Left kidney (tissue), 2 donors: Measurements from ENCODE around the gene ICAM4. TPM values are rescaled to one million over a fixed set of nuclear protein-coding genes. Genes with fewer than 3 reads are reported as not detected.
"Not testable (repeated sequence)": the region's sequence is repeated elsewhere in the genome, so short reads cannot be mapped to it uniquely, and the experiment has no call there.

Source experiments
- DNase-seq: peaks from one replicate; pipeline ENCODE4 v3.0.0-alpha.2; 2013
- polyA plus RNA-seq: library from polyadenylated mRNA; unstranded; fragments of 120-200 nt; gene quantifications from one replicate; pipeline ENCODE4 v1.2.1, GENCODE V29; 2013; ENCODE audit not compliant: insufficient read length

The ICAM4 gene
- polyA plus RNA-seq, 1 donor = 0.37 TPM

GRCh38 chr19:10318807-10319682, 32.3 kb downstream of the ICAM4 start:
- DNase-seq = no peak

DNA sequence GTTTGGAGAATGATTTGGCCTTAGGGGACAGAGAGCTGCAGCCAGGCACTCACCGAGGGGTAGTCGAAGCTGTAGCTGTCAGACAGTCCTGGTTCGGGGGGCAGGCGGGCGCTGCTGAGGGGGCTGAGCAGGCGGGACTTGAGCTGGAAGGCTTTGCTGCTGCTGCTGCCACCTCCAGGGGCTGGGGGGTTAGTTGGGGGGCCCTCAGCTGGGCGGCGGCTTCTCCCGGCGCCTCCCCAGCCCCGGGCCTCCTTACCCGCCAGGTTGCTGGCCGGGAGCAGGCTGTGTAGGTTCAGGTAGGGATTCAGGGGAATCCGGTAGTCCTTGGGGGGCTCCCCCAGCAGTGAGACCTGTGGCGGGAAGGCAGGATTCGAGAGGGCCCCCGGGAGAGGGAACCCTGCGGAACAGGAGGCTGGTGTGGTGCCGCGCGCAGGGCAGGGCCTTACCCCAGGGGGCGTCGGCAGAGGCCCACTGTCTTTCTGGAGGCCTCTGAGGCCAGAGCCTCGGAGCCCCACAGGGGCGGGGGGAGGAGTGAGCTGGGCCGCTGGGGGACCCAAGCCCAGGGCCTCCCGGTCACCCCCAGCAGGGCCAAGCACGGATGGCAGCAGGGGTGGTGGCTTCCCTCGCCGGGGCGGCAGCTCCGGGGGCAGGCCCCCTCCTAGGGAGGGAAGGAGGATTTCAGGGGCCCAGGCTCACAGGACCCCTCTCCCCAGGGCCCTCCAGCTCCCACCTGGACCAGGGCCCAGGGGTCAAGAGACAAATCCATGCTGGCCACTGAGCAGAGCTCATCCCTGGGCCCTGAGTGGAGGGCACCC, 34.1 kb downstream of the ICAM4 start:
- no peak for DNase-seq

GRCh38 chr19:10321417-10321797, 34.7 kb downstream of the ICAM4 start:
- DNase-seq = no peak

DNA sequence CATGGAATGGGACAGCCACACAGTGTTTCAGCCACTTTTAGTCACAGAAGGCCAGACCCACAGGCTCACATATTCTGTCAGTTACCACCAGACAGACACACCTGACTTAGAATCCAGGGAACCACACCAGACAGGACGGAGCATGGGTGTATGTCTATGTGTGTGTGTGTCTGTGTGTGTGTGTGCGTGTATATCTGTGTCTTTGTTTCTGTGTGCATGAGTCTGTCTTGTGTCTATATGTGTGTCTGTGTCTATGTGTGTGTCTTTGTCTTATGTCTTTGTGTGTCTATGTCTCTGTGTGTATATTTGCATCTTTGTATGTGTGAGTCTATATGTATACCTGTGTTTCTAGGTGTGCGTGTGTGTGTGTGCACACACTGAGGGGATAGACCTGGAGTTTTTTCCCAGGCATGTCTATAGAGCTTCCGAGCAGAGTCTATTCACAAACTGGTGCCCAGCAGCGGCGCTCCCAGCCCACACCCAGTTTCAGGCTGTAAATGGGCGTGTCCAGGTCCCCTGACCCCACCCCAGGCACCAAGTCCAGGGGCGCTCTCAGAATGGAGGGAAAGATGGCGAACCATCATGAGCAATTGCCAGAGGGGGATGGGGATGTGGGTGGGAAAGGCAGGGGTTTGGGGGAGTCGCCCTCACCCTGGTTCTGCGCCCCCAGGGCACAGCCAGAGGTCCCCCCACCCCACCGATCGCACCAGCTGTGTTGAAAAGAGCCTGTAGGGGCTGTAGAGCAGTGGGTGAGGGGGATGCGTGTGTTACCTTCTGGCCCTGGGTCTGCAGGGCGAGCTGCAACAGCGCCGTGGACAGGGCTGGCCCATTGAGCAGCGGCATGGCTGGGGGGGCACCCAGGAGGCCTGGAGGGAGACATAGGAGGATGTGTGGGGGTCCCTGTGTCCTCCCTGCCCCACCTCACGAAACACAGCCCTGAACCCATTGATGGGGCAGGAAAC, 35.4 kb downstream of the ICAM4 start:
- DNase-seq = no peak

DNA sequence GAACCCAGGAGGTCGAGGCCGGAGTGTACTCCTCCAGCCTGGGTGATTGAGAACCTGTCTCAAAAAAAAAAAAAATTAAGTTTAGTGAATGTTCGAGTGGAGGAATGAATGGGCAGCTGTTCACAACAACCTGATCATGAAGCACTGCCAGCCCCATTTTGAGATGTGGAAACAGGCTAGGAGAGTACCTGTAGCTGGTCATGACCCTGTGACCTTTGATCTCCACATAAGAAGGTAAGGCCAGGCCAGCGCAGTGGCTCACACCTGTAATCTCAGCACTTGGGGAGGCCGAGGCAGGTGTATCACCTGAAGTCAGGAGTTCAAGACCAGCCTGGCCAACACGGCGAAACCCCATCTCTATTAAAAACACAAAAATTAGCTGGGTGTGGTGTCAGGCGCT, 39.0 kb downstream of the ICAM4 start:
- no peak for DNase-seq

GRCh38 chr19:10327793-10328192, 41.0 kb downstream of the ICAM4 start:
- DNase-seq = no peak

DNA sequence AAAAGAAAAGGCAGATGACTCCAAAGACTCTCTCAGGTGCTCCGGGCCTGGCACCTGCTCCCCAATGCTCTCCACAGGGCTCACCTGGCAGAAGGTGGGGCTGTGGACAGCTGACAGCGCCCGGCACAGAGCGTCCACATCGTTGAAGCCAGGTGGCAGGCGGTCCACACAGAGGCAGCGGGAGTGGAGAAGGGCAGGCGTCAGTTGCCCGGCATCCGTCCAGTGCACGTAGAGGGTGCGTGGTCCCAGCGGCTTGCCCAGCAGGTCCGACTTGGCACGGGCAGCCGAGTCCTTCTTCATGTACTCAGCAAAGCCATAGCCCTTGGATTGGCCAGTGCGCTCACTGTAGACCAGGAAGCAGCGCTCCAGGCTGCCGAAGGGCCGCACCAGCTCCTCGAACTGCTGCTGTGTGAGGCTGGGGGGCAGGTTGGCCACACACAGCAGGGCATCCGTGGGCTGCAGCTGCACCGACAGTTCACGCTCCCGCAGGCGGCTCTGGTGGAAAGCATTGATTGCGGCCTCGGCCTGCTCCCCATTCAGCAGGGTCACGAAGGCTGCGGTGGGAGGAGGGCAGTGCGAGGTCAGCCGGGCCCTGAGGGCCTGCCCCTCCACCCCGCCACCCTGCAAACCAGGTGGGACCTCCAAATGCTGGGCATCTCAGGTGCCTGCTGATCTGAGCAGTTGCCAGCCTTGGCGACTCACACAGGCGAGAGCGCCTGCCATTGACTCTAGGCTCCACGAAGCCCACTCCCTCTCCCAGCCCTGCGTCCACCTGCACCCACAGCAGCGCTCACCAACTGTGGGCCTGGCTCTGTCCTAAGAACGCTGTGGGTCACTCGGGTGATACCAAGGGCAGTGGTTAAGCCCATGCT, 42.0 kb downstream of the ICAM4 start:
- no peak for DNase-seq

DNA sequence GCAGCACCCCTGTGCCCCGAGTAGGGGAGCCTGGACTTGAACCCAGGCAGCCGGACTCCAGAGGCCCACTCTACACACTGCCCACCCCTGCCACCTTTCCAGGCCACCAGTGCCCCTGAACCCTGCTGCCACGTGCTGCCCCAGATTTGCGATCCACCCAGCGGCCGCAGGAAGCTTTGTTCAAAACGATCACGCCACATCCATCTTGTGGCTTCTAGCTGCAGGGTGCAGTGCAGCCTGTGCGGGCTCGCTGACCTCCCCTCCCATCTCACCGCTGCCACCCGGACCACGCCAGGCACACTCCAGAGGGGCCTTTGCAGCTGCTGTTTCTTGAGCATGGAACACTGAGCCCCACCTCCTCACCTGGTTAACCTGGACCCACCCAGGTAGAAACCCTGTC, 42.8 kb downstream of the ICAM4 start:
- DNase-seq = no peak

GRCh38 chr19:10332158-10332964, 45.6 kb downstream of the ICAM4 start:
- no peak for DNase-seq

DNA sequence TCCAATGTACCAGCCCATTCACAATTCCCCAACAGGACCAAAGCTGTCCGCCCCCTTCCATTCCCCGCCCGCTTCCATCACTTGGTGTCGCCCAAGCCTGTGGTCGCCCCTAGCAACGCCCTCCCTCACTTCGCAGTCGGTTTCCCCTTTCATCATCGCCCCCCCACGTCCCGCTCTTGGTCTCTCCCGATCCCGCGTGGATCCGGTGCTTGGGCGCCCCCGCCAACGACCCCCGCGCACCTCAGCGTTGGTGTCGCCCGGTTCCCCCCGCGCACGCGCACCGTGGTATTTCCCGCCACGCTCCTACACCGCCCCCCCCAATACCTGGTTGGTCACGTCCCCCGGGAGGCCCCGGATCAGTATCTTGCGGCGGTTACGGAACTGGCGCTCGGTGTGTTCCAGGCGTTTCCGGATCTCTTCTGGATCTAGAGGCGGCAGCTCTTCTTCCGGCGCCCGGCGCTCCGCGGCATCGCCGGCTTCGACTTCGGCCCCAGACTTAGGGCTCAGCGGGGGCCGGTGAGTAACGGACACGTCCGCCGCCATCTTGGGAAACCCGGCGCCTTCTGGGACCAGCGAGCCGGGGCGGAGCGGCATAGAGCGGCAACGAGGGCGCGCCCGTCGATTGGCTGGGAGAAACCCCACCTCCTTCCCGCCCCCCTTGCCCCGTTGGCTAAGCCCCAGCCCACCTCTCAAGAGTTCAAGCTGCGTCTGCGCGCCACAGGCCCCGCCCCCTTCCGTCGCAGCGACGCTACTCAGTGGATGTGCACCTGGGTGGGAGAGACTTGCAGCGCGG, 46.4 kb downstream of the ICAM4 start, which contains the start of gene RAVER1:
Gene RAVER1 (minus strand): TSS at position 565 of the 793 bp plus-strand sequence. CDS start 22 bp downstream, at position 543.
- DNase-seq = peak; percentile 97

DNA sequence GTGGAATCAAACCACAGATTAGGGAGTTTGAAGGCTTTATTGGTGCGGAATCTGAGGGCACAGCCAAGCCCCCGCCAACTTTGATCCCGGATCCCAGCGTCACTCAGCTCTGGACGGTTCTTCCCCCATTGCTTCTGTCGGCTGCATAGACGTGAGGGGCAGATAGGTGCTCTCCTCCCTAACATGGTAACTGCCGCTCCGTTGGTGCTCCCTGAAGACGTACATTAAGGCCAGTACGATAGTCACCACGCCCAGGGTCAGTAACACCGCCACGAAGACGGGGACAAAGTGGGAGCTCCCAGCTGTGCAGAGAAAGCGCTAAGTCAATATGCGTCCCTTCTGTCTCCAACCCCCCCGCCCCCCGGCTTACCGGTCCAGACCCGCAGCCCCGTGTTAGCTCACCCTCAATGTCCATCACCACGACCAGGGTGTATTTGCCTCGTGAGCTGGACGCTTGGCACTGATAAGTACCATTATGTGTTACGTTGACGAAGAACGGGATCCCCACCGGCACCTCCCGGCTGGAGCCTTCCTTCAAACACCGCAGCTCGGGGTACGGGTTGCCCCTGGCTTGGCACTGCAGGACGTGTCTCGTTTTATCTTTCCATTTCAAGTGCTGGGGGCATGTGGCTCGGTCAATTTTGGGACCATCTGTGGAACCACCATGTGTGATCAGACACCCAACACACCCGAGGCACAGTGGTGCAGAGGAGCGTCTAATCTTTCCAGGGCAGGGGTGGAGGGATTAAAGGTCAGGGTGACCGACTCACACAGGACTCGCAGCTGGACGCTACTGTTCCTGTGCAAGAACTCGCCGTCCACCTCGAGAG, 47.2 kb downstream of the ICAM4 start:
- no peak for DNase-seq

DNA sequence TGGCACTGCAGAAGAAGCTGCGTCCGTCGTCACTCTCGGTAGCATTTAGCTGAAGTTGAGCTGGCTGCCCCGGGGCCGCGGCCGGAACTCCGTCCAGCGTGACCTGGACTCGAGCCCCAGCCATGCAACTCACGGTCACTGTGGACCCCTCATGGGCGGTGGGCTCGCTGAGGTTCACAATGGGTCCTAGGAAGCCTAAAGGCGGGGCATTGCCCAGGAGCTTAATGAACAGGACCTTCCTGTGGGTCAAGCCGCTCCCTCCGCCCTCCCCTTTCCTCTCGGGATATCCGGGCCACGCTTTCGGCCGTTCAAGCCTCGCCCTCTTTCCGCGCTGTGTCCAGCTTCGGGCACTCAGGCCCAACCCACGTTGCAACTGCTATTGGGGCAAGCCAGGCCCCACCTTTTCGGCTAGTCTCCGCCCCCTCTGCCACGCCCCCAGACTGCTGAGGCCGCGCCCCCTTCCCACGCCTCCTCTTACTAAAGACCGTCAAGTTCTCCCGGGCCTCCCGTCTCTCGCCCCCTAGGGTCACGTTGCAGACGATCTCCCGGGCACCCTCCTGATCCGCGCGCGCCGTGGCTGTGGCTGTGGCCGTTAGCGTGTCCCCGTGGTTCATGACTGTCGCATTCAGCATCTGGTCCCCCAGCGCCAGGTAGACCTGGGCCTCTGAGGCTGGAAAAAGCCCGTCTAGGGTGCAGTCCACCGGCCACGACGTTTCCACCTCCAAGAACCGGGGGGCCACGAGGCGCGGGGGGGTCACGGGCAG, 48.0 kb downstream of the ICAM4 start:
- peak; percentile 86 for DNase-seq

GRCh38 chr19:10335352-10335985, 48.7 kb downstream of the ICAM4 start:
- no peak for DNase-seq

GRCh38 chr19:10336725-10337124, 50.0 kb downstream of the ICAM4 start:
- DNase-seq = not testable (repeated sequence)
